GM12872 (cell line): ENCODE measurements around the gene CD40.

ENCODE experiments used
- TF ChIP-seq, protein P1 (sequence below): IDR thresholded peaks from 3 replicates; pipeline ENCODE4 v1.5.1; 2011; ENCODE audit warnings: low read depth, mild to moderate bottlenecking, low read length, moderate library complexity; ENCODE audit not compliant: insufficient read depth

The CD40 gene

DNA sequence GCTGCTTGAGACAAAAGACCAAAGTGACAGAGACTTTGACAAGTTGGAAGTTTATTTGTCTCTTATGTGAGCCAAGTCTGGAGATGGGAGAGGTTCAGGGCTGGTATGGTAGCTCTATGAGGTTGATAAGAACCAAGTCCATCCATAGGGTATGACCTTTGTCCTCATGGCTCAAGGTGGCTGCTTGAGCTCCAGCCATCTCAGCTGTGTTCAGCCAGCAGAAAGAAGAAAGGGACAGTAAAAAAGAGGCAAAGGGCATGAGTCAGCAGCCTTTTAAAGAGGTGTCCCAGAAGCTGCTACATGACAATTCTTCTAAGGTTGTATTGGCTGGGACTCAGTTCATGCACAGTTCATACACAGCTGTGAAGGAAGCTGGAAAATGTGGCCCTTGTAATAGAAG, 49.0 kb downstream of the CD40 start:
- TF ChIP-seq, protein P1, sequence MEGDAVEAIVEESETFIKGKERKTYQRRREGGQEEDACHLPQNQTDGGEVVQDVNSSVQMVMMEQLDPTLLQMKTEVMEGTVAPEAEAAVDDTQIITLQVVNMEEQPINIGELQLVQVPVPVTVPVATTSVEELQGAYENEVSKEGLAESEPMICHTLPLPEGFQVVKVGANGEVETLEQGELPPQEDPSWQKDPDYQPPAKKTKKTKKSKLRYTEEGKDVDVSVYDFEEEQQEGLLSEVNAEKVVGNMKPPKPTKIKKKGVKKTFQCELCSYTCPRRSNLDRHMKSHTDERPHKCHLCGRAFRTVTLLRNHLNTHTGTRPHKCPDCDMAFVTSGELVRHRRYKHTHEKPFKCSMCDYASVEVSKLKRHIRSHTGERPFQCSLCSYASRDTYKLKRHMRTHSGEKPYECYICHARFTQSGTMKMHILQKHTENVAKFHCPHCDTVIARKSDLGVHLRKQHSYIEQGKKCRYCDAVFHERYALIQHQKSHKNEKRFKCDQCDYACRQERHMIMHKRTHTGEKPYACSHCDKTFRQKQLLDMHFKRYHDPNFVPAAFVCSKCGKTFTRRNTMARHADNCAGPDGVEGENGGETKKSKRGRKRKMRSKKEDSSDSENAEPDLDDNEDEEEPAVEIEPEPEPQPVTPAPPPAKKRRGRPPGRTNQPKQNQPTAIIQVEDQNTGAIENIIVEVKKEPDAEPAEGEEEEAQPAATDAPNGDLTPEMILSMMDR = no peak

DNA sequence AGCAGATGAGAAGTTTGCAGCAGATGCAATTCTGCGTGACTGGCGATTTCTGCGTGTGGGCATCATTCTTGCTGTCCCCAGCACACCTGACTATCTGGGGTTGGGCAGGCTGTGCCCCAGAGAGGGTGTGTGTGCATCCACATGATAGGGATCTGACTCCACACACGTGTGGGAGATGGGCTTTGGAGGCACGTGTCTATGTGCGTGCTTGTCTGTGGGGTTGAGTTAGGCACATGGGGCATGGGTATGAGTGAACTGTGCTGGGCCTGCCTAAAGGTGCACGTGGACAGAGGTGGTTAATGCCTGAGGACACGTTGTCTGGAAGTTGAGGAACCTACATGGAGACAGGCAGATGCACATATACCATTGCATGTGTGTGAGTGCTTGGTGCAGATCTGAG, 50.3 kb downstream of the CD40 start:
- TF ChIP-seq, protein P1 = no peak

DNA sequence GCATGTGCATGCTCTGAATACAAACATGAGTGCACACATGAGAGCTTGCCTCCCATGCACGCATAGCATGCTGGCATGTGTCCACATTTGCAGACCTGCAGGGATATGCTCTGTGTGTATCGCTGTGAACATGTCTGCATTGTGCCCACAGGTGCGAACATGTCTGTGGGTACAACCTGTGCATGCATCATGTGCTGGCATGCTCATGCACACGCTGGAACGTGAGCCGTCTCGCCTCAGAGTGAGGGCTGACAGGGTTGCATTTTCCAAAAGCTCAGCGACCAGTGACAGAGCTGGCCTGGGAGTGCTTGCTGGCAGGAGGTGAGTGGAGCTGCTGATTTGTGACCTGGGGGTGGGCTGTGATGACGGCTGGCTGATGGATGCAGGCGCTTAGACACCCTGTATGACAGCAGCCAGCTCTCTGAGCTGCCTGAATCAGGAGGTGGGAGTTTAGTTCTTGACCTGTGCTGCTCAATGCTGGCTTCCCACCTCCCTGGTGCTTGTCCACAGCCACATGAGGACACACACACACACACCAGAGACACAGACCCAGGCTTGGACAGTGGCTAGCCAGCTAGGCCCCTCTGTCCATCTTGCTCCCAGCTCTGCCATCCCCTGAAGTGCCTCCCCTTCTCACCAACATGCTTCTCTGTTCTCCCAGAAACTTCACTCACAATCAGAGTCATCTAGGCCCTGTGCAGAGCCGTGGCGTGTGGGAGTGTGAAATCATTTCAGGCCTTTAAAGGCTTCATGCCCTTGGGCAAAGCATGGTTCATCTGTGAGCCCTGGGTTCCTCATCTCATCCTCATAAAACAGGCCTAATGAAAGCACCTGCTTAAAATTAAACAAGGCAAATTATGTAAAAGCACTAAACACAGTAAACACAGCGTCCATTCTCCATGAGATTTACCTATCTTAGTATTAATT, 51.4 kb downstream of the CD40 start:
- TF ChIP-seq, protein P1 = no peak

DNA sequence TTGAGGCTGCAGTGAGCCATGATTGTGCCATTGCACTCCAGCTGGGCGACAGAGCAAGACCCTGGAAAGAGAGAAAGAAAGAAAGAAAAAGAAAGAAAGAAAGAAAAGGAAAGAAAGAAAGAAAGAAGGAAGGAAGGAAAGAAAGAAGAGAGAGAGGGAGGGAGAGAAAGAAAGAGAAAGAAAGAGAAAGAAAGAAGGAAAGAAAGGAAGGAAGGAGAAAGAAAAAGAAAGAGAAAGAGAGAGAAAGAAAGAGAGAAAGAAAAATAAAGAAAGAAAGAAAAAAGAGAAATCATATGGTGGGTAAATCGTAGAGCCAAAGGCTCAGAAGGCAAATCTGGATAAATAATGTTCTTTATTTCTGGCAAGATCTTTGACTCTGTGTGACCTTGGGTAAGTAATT, 53.4 kb downstream of the CD40 start:
- TF ChIP-seq, protein P1 = no peak

DNA sequence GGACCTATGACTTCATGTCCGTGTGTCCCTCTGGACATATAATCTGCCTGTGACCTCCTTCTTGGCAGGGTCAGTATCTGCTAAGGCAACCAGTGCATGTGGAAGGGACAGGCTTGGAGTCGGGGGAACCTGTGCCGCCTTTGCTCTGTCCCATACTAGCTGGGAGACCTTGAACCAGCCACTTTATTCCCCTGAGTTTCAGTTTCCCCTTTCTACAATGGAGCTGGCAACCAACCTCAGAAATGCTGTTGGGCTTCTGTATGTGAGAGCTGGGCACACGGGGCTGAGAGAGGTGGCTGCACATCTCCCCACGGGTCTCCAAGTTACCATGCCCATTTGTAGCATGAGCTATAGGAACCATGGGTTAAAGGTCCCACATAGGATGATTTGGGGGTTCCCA, 53.8 kb downstream of the CD40 start:
- TF ChIP-seq, protein P1 = no peak

DNA sequence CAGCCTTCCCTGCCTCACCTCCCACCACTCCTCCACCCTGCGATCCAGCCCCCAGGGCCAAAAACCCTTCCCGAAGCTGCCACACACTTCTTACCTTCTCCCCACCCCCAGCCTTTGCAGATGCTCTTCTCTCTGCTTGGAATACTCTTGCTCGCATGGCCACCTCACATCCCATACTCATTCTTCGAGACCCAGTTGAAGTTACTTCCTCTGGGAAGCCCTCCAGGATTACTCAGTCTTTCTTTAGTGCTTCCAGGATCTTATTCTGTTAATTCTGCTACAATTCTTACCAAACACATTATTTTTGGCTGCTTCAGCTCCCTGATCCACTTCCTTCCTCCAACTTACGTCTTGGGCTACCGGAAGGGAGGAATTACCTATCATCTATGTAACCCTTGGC, 54.3 kb downstream of the CD40 start:
- TF ChIP-seq, protein P1 = no peak

DNA sequence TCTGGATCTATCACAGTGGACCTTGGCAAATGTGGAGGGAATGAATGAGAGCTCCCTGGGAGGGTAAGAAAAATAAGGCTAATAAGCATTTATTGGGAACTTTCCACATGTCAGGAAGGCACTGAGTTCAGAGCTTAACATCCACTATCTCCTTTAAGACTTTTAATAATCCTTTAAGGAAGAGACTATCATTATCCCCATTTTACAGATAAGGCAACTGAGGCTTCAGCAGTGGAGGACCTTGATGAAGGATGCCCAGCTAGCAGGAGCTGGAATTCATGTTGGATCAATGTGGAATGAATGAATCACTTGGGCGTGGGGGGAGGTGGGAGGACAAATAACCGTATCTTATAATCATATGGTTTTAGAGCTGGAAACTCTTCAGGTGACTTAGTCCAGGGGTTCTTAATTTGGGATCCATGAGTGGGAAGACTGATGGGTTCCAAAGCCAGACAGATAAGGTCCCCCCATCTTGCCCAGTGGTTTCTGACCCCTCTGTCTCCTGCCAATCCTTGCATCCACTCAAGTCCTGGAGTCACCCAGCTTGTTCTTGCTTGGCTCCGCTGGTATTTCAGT, 54.9 kb downstream of the CD40 start:
- TF ChIP-seq, protein P1 = no peak
